Embryonic facial prominence (tissue), 1 donor: ENCODE results near the gene MICU2.

ENCODE experiments used
- DNase-seq: peaks from one replicate; pipeline ENCODE4 v3.0.0-alpha.2; 2016; ENCODE audit errors: extremely low spot score

Gene MICU2

GRCh38 chr13:21546372-21546771 lies 57.6 kb downstream of the MICU2 start:
- no peak for DNase-seq

- no peak for DNase-seq
Observed at GRCh38 chr13:21544515-21544914, 59.5 kb downstream of the MICU2 start.

- DNase-seq = no peak
Observed at GRCh38 chr13:21542563-21542962, 61.4 kb downstream of the MICU2 start.

- DNase-seq = no peak
Observed at GRCh38 chr13:21541980-21542379, 62.0 kb downstream of the MICU2 start.

GRCh38 chr13:21541271-21541670 lies 62.7 kb downstream of the MICU2 start:
- no peak for DNase-seq

GRCh38 chr13:21539687-21540086 lies 64.3 kb downstream of the MICU2 start:
- DNase-seq = no peak

- DNase-seq = no peak
Observed at GRCh38 chr13:21538753-21539152, 65.2 kb downstream of the MICU2 start.

- DNase-seq = no peak
Observed at GRCh38 chr13:21538280-21538679, 65.7 kb downstream of the MICU2 start.

- DNase-seq = no peak
Observed at GRCh38 chr13:21537105-21537504, 66.9 kb downstream of the MICU2 start.

GRCh38 chr13:21534760-21535159 lies 69.2 kb downstream of the MICU2 start:
- no peak for DNase-seq

GRCh38 chr13:21531455-21531854 lies 72.5 kb downstream of the MICU2 start:
- no peak for DNase-seq

- no peak for DNase-seq
Observed at GRCh38 chr13:21530656-21531055, 73.3 kb downstream of the MICU2 start.

- no peak for DNase-seq
Observed at GRCh38 chr13:21529146-21529893, 74.7 kb downstream of the MICU2 start.

GRCh38 chr13:21528616-21529015 lies 75.4 kb downstream of the MICU2 start:
- DNase-seq = no peak

- DNase-seq = no peak
Observed at GRCh38 chr13:21526707-21527540, 77.0 kb downstream of the MICU2 start.

- no peak for DNase-seq
Observed at GRCh38 chr13:21522847-21523246, 81.1 kb downstream of the MICU2 start.

- DNase-seq = no peak
Observed at GRCh38 chr13:21522130-21522529, 81.8 kb downstream of the MICU2 start.

- no peak for DNase-seq
Observed at GRCh38 chr13:21518617-21519144, 85.3 kb downstream of the MICU2 start.

- DNase-seq = no peak
Observed at GRCh38 chr13:21517576-21517975, 86.4 kb downstream of the MICU2 start.

- no peak for DNase-seq
Observed at GRCh38 chr13:21516805-21517204, 87.2 kb downstream of the MICU2 start.

- no peak for DNase-seq
Observed at GRCh38 chr13:21511849-21512248, 92.1 kb downstream of the MICU2 start.

- no peak for DNase-seq
Observed at GRCh38 chr13:21504379-21504778, 99.6 kb downstream of the MICU2 start.

GRCh38 chr13:21501686-21502085 lies 102.3 kb downstream of the MICU2 start:
- no peak for DNase-seq
